Endodermal cell (in vitro differentiated cells): ENCODE measurements around the gene ASPA. TPM values are rescaled to one million over a fixed set of nuclear protein-coding genes. Genes with fewer than 3 reads are reported as not detected.

Source experiments
- DNase-seq: peaks from one replicate; pipeline ENCODE4 v3.0.0-alpha.2; 2017
- H3K27ac ChIP-seq: 2 replicates; pipeline ENCODE4 v1.5.1; 2013; ENCODE audit warnings: mild to moderate bottlenecking, low read depth, low read length, moderate library complexity
- H3K27me3 ChIP-seq: 2 replicates; pipeline ENCODE4 v1.6.1; 2013; ENCODE audit warnings: mild to moderate bottlenecking, low read length, moderate library complexity; ENCODE audit not compliant: insufficient read depth, control insufficient read depth, poor library complexity, severe bottlenecking
- H3K36me3 ChIP-seq: 2 replicates; pipeline ENCODE4 v1.7.0; 2013; ENCODE audit warnings: mild to moderate bottlenecking, low read length, moderate library complexity; ENCODE audit not compliant: control insufficient read depth, insufficient read depth
- H3K4me1 ChIP-seq: one replicate; pipeline ENCODE4 v1.7.0; 2013; ENCODE audit warnings: low read length; ENCODE audit not compliant: control insufficient read depth, insufficient read depth
- H3K4me3 ChIP-seq: 2 replicates; pipeline ENCODE4 v1.5.1; 2013; ENCODE audit warnings: mild to moderate bottlenecking, low read length, moderate library complexity
- H3K9ac ChIP-seq: 2 replicates; pipeline ENCODE4 v1.6.1; 2013; ENCODE audit warnings: mild to moderate bottlenecking, low read length, moderate library complexity; ENCODE audit not compliant: poor library complexity, severe bottlenecking; ENCODE audit errors: extremely low read depth
- H3K9me3 ChIP-seq: 2 replicates; pipeline ENCODE4 v1.6.1; 2013; ENCODE audit warnings: mild to moderate bottlenecking, low read length, moderate library complexity; ENCODE audit not compliant: control insufficient read depth
- H3K27ac Mint-ChIP-seq: 2 replicates; pipeline ENCODE4 v1.8.0; 2020; ENCODE audit warnings: mixed read lengths
- H3K27me3 Mint-ChIP-seq: 2 replicates; pipeline ENCODE4 v1.8.0; 2021; ENCODE audit warnings: mild to moderate bottlenecking, mixed read lengths; ENCODE audit not compliant: insufficient read depth
- H3K36me3 Mint-ChIP-seq: 2 replicates; pipeline ENCODE4 v1.8.0; 2020; ENCODE audit warnings: low read depth, mixed read lengths
- H3K4me1 Mint-ChIP-seq: 2 replicates; pipeline ENCODE4 v1.8.0; 2020; ENCODE audit warnings: mixed read lengths
- H3K4me3 Mint-ChIP-seq: 2 replicates; pipeline ENCODE4 v1.8.0; 2020; ENCODE audit warnings: mild to moderate bottlenecking, moderate library complexity, mixed read lengths
- H3K9me3 Mint-ChIP-seq: 2 replicates; pipeline ENCODE4 v1.8.0; 2020; ENCODE audit warnings: mild to moderate bottlenecking, mixed read lengths
- WGBS, 2 experiments: methylation state at CpG; one replicate each; pipeline versions ENCODE4 v1.1.5 to v1.1.7; 2013; ENCODE audit warnings: missing lambda C conversion rate in 2 of 2, mixed read lengths in 1 of 2; ENCODE audit not compliant: insufficient coverage in 1 of 2, insufficient read length in 1 of 2; 5-methylcytosine and 5-hydroxymethylcytosine counted together
- total RNA-seq, 2 donors: library from RNA; stranded (reverse); fragmentation: NEBNext Ultra II Directional in 1 of 2; extraction: Animal tissue kit (Norgen Biotek cat#: 25700) in 1 of 2; gene quantifications; 2 replicates in 1 of 2; 3 replicates in 1 of 2; pipeline ENCODE4 v1.2.1, GENCODE V29; 2021
- TF ChIP-seq, protein P1 (sequence below): fragments of 200-600 bp; sonication (generic); conservative IDR thresholded peaks from 2 replicates; pipeline ENCODE4 v1.5.0; 2021; ENCODE audit warnings: antibody characterized with exemption, mild to moderate bottlenecking

Gene ASPA
- total RNA-seq, 2 donors from 2014 or later = not detected

DNA sequence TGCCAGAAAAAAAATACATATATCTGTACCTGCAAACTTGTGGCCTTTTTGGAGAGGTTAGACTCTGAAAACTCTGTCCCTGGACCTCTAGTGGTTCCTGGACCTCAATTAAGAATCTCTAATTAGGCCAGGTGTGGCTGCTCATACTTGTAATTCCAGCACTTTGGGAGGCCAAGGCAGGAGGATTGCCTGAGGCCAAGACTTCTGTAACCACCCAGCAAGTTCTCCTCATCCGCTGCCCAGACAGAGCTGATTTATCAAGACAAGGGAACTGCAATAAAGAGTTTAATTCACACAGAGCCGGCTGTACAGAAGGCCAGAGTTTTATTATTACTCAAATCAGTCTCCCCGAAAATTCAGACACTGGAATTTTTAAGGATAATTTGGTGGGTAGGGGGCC, 4.2 kb downstream of the ASPA start:
- H3K27ac Mint-ChIP-seq = no peak overlapping the region
- H3K9ac ChIP-seq = no peak overlapping the region
- peaks cover 5% of the 10 kb centered on the region for H3K4me1 Mint-ChIP-seq
- H3K9me3 Mint-ChIP-seq = no peaks in the 10 kb centered on the region
- no peaks in the 10 kb centered on the region for H3K27me3 Mint-ChIP-seq
- no peaks in the 10 kb centered on the region for H3K36me3 ChIP-seq
- 76 to 97% methylated on average over 2 to 3 of the region's 3 CpGs for WGBS, 2 experiments
- no peak overlapping the region for H3K27ac ChIP-seq
- no peaks in the 10 kb centered on the region for H3K9me3 ChIP-seq
- no peaks in the 10 kb centered on the region for H3K36me3 Mint-ChIP-seq
- H3K4me3 Mint-ChIP-seq = no peak overlapping the region
- TF ChIP-seq, protein P1, sequence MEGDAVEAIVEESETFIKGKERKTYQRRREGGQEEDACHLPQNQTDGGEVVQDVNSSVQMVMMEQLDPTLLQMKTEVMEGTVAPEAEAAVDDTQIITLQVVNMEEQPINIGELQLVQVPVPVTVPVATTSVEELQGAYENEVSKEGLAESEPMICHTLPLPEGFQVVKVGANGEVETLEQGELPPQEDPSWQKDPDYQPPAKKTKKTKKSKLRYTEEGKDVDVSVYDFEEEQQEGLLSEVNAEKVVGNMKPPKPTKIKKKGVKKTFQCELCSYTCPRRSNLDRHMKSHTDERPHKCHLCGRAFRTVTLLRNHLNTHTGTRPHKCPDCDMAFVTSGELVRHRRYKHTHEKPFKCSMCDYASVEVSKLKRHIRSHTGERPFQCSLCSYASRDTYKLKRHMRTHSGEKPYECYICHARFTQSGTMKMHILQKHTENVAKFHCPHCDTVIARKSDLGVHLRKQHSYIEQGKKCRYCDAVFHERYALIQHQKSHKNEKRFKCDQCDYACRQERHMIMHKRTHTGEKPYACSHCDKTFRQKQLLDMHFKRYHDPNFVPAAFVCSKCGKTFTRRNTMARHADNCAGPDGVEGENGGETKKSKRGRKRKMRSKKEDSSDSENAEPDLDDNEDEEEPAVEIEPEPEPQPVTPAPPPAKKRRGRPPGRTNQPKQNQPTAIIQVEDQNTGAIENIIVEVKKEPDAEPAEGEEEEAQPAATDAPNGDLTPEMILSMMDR = no peak
- no peak for DNase-seq
- no peak overlapping the region for H3K4me3 ChIP-seq
- no peaks in the 10 kb centered on the region for H3K4me1 ChIP-seq
- no peaks in the 10 kb centered on the region for H3K27me3 ChIP-seq

DNA sequence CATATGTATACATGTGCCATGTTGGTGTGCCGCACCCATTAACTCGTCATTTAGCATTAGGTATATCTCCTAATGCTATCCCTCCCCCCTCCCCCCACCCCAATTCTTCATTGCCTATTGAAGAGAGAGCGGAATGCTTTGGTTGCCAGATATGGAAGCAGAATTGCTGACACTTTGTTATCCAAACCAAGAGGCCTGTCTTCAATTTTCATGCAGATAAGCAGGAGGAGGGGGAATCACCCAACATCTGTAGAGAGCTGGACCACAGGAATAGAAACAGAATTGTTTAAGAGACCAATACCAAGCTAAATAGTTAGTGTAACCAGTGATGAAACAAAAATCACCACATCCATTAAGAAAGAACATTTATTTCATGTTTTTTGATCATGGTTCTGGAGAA, 7.1 kb downstream of the ASPA start:
- Mint-ChIP-seq H3K9me3 (no peaks in the 10 kb centered on the region), H3K27ac (no peak overlapping the region), H3K4me3 (no peak overlapping the region), H3K4me1 (peaks cover 8% of the 10 kb centered on the region), H3K27me3 (no peaks in the 10 kb centered on the region), H3K36me3 (no peaks in the 10 kb centered on the region)
- Histone ChIP-seq H3K27ac (no peak overlapping the region), H3K9ac (no peak overlapping the region), H3K4me3 (no peak overlapping the region), H3K9me3 (no peaks in the 10 kb centered on the region), H3K4me1 (no peaks in the 10 kb centered on the region), H3K27me3 (no peaks in the 10 kb centered on the region), H3K36me3 (no peaks in the 10 kb centered on the region)
- DNase-seq = no peak
- WGBS, 2 experiments = 91% methylated on average over 1 of the region's 3 CpGs; no CpG with 5 or more reads in 1 of the 2 experiments
- TF ChIP-seq, protein P1 = no peak

DNA sequence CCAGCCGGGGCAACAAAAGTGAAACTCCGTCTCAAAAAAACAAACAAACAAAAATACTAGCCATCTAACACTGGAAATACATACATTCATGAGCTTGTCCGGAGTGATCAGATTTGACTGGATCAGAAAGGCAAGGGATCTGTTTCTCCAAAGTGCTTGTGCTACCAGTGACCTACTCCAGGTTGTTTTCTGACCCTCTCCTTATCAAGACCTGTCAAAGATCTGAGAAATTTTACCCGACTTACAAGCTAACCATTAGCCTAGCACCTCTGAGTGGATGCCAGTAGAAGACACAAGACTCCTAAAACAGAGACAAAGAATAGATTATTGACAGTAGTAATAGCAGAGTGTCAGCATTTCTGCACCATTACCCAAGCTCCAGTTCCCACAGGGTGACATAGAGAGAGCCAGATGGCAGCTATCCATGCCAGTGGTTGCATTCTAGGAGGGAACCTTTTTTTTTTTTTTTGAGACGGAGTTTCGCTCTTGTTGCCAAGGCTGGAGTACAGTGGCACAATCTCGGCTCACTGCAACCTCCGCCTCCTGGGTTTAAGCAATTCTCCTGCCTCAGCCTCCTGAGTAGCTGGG, 9.8 kb downstream of the ASPA start:
- TF ChIP-seq, protein P1 = no peak
- Mint-ChIP-seq H3K4me1 (peaks cover 8% of the 10 kb centered on the region), H3K27me3 (no peaks in the 10 kb centered on the region), H3K9me3 (no peaks in the 10 kb centered on the region), H3K4me3 (no peak overlapping the region), H3K27ac (no peak overlapping the region), H3K36me3 (no peaks in the 10 kb centered on the region)
- Histone ChIP-seq H3K27me3 (no peaks in the 10 kb centered on the region), H3K9me3 (no peaks in the 10 kb centered on the region), H3K4me3 (no peak overlapping the region), H3K4me1 (no peaks in the 10 kb centered on the region), H3K36me3 (no peaks in the 10 kb centered on the region), H3K27ac (no peak overlapping the region), H3K9ac (no peak overlapping the region)
- 95 to 100% methylated on average over 5 to 8 of the region's 8 CpGs for WGBS, 2 experiments
- DNase-seq = no peak
